GM19397 (cell line): ENCODE results near the gene CD59.

Experiments
- ATAC-seq: cut with Tn5 transposase; IDR thresholded peaks from one replicate; pipeline ENCODE4 v1.9.1; 2021; ENCODE audit warnings: mild to moderate bottlenecking, moderate library complexity; ENCODE audit not compliant: unreplicated experiment

The CD59 gene

GRCh38 chr11:33736148-33736812 is at the start of gene CD59:
Gene CD59 (minus strand): TSS chr11:33736423. CDS start chr11:33722445, 13,978 bp downstream.
- ATAC-seq: peak; percentile 71

- ATAC-seq: no peak
Observed at GRCh38 chr11:33785609-33786008, 49.4 kb upstream of the CD59 start.

- ATAC-seq: no peak
Observed at GRCh38 chr11:33779849-33780528, 43.8 kb upstream of the CD59 start.

GRCh38 chr11:33778675-33779074 is 42.5 kb upstream of the CD59 start:
- ATAC-seq: no peak

- no peak for ATAC-seq
Observed at GRCh38 chr11:33777906-33778305, 41.7 kb upstream of the CD59 start.

- peak; percentile 26 for ATAC-seq
Observed at GRCh38 chr11:33775832-33776470, 39.7 kb upstream of the CD59 start.

GRCh38 chr11:33775467-33775807 is 39.2 kb upstream of the CD59 start:
- ATAC-seq: no peak

- no peak for ATAC-seq
Observed at GRCh38 chr11:33774736-33775466, 38.7 kb upstream of the CD59 start.

- peak; percentile 71 for ATAC-seq
Observed at GRCh38 chr11:33773987-33774735, 37.9 kb upstream of the CD59 start, which contains the start of gene FBXO3. Gene FBXO3 (minus strand): TSS chr11:33774520. CDS start chr11:33774497, 23 bp downstream.

- peak; percentile 8 for ATAC-seq
Observed at GRCh38 chr11:33773404-33773986, 37.3 kb upstream of the CD59 start.

- ATAC-seq: no peak
Observed at GRCh38 chr11:33772870-33773269, 36.6 kb upstream of the CD59 start.

- ATAC-seq: no peak
Observed at GRCh38 chr11:33772300-33772699, 36.1 kb upstream of the CD59 start.

GRCh38 chr11:33770236-33770635 is 34.0 kb upstream of the CD59 start:
- no peak for ATAC-seq

GRCh38 chr11:33769542-33769941 is 33.3 kb upstream of the CD59 start:
- no peak for ATAC-seq

- ATAC-seq: no peak
Observed at GRCh38 chr11:33767624-33768023, 31.4 kb upstream of the CD59 start.

GRCh38 chr11:33766085-33766484 is 29.9 kb upstream of the CD59 start:
- ATAC-seq: no peak

- no peak for ATAC-seq
Observed at GRCh38 chr11:33761471-33761870, 25.2 kb upstream of the CD59 start.

- ATAC-seq: peak; percentile 95
Observed at GRCh38 chr11:33753304-33753967, 17.2 kb upstream of the CD59 start.

GRCh38 chr11:33751878-33752277 is 15.7 kb upstream of the CD59 start:
- no peak for ATAC-seq

GRCh38 chr11:33747979-33748378 is 11.8 kb upstream of the CD59 start:
- ATAC-seq: no peak
